ENCODE results near the gene PI4KA.

GRCh38 chr22:20904008-20904979 is 45.7 kb upstream of the PI4KA start:
- TF ChIP-seq CTCF (conservative IDR thresholded peaks at IDR 0.05; ENCODE audit: low read depth, low read length): no peak
- no peak for TF ChIP-seq EZH2 (IDR thresholded peaks at IDR 0.05; ENCODE audit: borderline replicate concordance, low read depth, low read length, poor library complexity, severe bottlenecking)
